Naive thymus-derived CD8-positive, alpha-beta T cell (primary cell): ENCODE data around the gene WBP4. TPM values are rescaled to one million over a fixed set of nuclear protein-coding genes. Genes with fewer than 3 reads are reported as not detected.

Experiments
- ATAC-seq, 2 donors: fragments of 150-1000 bp; cut with Tn5 transposase in 1 of 2; sonication (Bioruptor Pico), chemical (Tn5 transposase) in 1 of 2; 1 replicate in 1 of 2; 2 replicates in 1 of 2; pipeline ENCODE4 v1.10.0; 2021; ENCODE audit warnings: mild to moderate bottlenecking in 2 of 2, moderate library complexity in 2 of 2
- POLR2A ChIA-PET: fragments of 350-600 bp; sonication (Branson Sonifier 250); formaldehyde crosslinking; loops from one replicate; lab custom pipeline; 2021; ENCODE audit warnings: antibody characterized with exemption; lab: Charles Lee
- DNase-seq, 10 donors: peaks; one replicate each; pipeline versions ENCODE4 v3.0.0 to v3.0.0-alpha.2; 2020 to 2022
- H3K27ac Mint-ChIP-seq, 10 donors: one replicate each; pipeline ENCODE4 v1.8.0; 2020 to 2022; ENCODE audit warnings: mild to moderate bottlenecking in 10 of 10, mixed read lengths in 10 of 10, moderate library complexity in 4 of 10, inconsistent platforms in 1 of 10
- H3K27me3 Mint-ChIP-seq, 5 donors: one replicate each; pipeline ENCODE4 v1.8.0; 2021 to 2022; ENCODE audit warnings: mixed read lengths in 5 of 5
- H3K36me3 Mint-ChIP-seq, 3 donors: one replicate each; pipeline ENCODE4 v1.8.0; 2020 to 2022; ENCODE audit warnings: mixed read lengths in 3 of 3, mild to moderate bottlenecking in 2 of 3, inconsistent platforms in 1 of 3
- H3K4me1 Mint-ChIP-seq, 4 donors: one replicate each; pipeline ENCODE4 v1.8.0; 2021 to 2022; ENCODE audit warnings: mixed read lengths in 4 of 4
- H3K4me3 Mint-ChIP-seq, 10 donors: one replicate each; pipeline ENCODE4 v1.8.0; 2020 to 2022; ENCODE audit warnings: mild to moderate bottlenecking in 10 of 10, mixed read lengths in 10 of 10, moderate library complexity in 6 of 10, inconsistent platforms in 1 of 10
- H3K9me3 Mint-ChIP-seq, 9 donors: one replicate each; pipeline ENCODE4 v1.8.0; 2020 to 2022; ENCODE audit warnings: mixed read lengths in 9 of 9, mild to moderate bottlenecking in 3 of 9, inconsistent platforms in 1 of 9, moderate library complexity in 1 of 9
- polyA plus RNA-seq, 3 donors: library from polyadenylated mRNA; unstranded; fragments of 300-500 nt; fragmentation: Illumina TruSeq; gene quantifications; one replicate each; pipeline ENCODE4 v1.2.3, GENCODE V29; 2021
- total RNA-seq, 8 experiments: library from RNA in 2 of 8; stranded (reverse) in 2 of 8; gene quantifications; one replicate each; pipeline ENCODE4 v1.2.3 and lab custom pipeline; 2021 to 2026

Gene WBP4
- total and polyA plus RNA-seq, 5 experiments from 2014 or later = 3.7 to 9.0 (median 4.9) TPM

GRCh38 chr13:41049480-41050440 is 11.5 kb upstream of the WBP4 start:
- ATAC-seq = no peak
- peaks cover 19 to 46% (median 21%) of the 10 kb centered on the region in 4 donors for H3K4me1 Mint-ChIP-seq
- H3K4me3 Mint-ChIP-seq = no peak overlapping the region
- H3K36me3 Mint-ChIP-seq = peaks cover 3 to 5% (median 5%) of the 10 kb centered on the region in 3 donors
- DNase-seq = no peak
- H3K9me3 Mint-ChIP-seq = peaks cover 0 to 7% (median 0%) of the 10 kb centered on the region in 9 donors
- POLR2A ChIA-PET = interaction anchor here (0.6 to 0.7 kb wide), 2 partner anchors 47 to 1012 kb away, joined by 3 to 5 read pairs; no protein-coding TSS in a partner anchor
- H3K27me3 Mint-ChIP-seq = no peaks in the 10 kb centered on the region
- peak overlapping the region in 3 of 10 donors; percentile 10 to 33 (median 21) for H3K27ac Mint-ChIP-seq

DNA sequence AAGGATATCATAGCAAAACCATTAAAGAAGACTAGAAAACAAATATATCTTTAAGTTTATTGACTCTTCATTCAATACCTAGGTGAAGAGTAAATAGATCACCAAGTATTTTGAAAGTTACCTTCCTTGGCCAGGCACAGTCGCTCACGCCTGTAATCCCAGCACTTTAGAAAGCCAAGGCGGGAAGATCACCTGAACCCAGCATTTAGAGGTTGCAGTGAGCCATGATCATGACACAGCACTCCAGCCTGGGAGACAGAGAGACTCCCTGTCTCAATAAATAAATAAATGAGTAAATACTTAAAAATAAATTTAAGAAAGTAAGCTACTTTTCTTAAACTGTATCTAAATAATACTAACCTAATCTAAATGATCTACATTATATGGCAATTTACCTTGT is 8.9 kb upstream of the WBP4 start:
- Mint-ChIP-seq H3K9me3 (peaks cover 0 to 7% (median 0%) of the 10 kb centered on the region in 9 donors), H3K4me3 (no peak overlapping the region), H3K27me3 (no peaks in the 10 kb centered on the region), H3K4me1 (peaks cover 28 to 67% (median 43%) of the 10 kb centered on the region in 4 donors), H3K36me3 (peaks cover 0 to 5% (median 2%) of the 10 kb centered on the region in 3 donors), H3K27ac (no peak overlapping the region)
- no peak for DNase-seq
- no peak for ATAC-seq
- POLR2A ChIA-PET = no interaction called here

DNA sequence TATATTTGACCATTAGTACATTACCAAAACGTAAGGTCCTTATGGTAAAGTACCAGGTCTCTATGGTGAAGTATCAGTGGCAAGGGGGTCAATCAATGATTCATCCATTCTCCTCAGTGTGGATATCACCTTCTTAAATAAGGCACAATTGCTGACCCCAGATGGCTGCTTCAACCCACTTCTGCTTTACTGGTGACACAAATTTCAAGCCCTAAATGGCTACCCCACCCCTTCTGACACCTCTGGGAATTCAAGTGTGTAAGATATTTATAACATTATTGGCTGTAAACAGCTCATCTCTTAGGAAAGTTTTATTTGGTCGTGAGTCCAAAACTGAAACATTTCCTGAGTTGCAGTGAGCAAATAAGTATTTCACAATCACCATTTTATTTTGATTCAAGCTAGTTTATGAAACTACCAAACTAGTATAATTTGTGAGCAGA is 7.9 kb upstream of the WBP4 start:
- Mint-ChIP-seq H3K27me3 (no peaks in the 10 kb centered on the region), H3K4me3 (peak overlapping the region in 1 of 10 donors; percentile 16), H3K9me3 (peaks cover 0 to 6% (median 0%) of the 10 kb centered on the region in 9 donors), H3K27ac (peak overlapping the region in 2 of 10 donors; percentile 22 to 68), H3K36me3 (peaks cover 0 to 5% (median 2%) of the 10 kb centered on the region in 3 donors), H3K4me1 (peaks cover 32 to 77% (median 50%) of the 10 kb centered on the region in 4 donors)
- POLR2A ChIA-PET = interaction anchor here (1.5 kb wide), 1 partner anchor 34 kb away, joined by 3 read pairs; the partner anchor contains the start of gene ELF1
- no peak for ATAC-seq
- peak in 1 of 10 donors; percentile 10 for DNase-seq

DNA sequence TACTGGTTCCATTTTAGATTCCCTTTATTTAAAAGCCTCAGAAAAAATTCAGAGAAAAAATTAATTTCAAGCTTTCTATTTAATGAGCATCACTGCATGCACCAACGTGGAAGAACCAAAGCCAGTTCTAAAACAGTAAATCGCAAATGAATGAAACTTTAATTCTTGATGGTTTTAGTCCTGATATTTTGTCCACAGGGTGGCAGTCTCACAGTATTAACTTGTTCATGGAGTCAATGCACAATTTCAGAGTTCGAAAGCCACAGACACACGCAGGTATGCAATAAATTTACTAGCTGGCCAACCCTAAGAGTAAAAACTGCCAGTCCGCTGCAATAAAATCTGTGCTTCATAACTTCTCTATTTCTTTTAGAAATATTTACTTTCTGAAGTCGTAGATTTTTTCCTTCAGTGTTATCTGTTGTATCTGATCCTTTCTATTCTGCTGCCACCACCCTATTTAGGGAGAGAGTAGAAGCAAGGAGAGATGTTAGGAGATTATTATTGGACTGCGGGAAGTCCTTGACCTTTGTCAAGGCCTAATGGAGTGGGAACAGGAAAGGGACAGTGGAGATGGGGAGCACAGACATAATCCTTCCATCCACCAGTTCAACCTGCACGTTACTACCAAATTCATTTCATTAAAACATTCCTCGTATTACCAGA is 7.0 kb upstream of the WBP4 start:
- Mint-ChIP-seq H3K27ac (peak overlapping the region in 7 of 10 donors; percentile 23 to 89 (median 58)), H3K9me3 (no peaks in the 10 kb centered on the region), H3K4me1 (peaks cover 25 to 78% (median 51%) of the 10 kb centered on the region in 4 donors), H3K27me3 (no peaks in the 10 kb centered on the region), H3K4me3 (peak overlapping the region in 6 of 10 donors; percentile 2 to 47 (median 22)), H3K36me3 (no peaks in the 10 kb centered on the region)
- ATAC-seq = peak; percentile 80 to 85
- POLR2A ChIA-PET = interaction anchor here (0.7 to 1.5 kb wide), 2 partner anchors 35 to 50 kb away, joined by 3 read pairs; partner anchors contain the start of gene ELF1
- peak in 9 of 10 donors; percentile 13 to 65 (median 48) for DNase-seq

DNA sequence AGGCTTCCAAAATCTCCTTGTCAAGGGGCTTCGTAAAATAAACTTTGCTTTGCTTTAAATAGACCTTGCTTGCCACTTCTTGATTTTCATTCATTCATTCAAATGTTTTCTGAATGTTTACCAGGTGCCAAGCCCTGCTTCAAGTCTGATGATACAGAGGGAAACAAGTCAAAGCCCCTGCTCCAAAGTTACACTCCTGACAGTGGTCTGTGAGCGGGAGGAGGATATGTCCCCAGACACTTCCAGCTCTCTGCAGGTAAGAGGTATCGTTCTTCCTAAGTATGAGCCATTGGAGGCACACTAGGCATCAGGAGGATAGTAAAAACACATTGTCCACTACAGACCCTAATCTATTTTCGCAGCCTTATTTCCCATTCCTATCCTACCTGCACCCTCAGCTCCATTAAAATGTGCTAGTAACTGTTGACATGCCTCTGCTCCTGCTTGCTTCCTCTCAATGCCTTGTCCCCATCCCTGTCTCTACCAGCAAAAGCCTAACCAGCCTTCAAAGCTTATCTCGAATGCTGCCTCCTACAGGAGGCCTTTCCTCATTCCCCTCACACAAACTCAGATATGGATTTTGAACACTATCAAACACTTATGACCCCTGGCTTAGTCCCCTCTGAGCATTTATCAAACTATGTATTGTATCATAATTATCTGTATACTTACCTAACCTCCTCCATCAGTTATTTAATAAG is 6.2 kb upstream of the WBP4 start:
- peak overlapping the region in 5 of 10 donors; percentile 3 to 47 (median 14) for H3K4me3 Mint-ChIP-seq
- POLR2A ChIA-PET = interaction anchor here (0.7 to 1.5 kb wide), 2 partner anchors 36 to 50 kb away, joined by 3 read pairs; partner anchors contain the start of gene ELF1

DNA sequence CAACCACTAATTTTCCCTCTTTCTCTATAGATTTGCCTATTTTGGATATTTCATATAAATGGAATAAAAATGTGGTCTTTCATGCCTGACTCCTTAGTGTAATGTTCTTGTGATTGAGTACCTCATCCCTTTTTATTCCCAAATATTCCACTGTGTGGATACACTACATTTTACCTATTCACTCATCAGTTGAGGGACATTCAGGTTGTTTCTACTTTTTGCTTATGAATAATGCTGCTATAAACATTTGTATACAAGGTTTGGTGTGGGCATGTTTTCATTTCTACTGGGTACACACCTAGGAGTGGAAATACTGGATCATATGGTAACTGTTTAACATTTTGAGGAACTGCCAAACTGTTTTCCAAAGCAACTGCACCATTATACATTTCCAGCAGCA is 5.1 kb upstream of the WBP4 start:
- Mint-ChIP-seq H3K27ac (peak overlapping the region in 3 of 10 donors; percentile 3 to 98 (median 65)), H3K27me3 (peaks cover 0 to 10% (median 0%) of the 10 kb centered on the region in 5 donors), H3K36me3 (peaks cover 0 to 4% (median 0%) of the 10 kb centered on the region in 3 donors), H3K9me3 (peaks cover 0 to 9% (median 0%) of the 10 kb centered on the region in 9 donors), H3K4me1 (peaks cover 28 to 76% (median 58%) of the 10 kb centered on the region in 4 donors), H3K4me3 (no peak overlapping the region)
- DNase-seq = no peak
- no peak for ATAC-seq
- POLR2A ChIA-PET = interaction anchor here (1.4 kb wide), 1 partner anchor 82 kb away, joined by 3 read pairs; no protein-coding TSS in a partner anchor

More for the DNA sequence above, 6.2 kb upstream of the WBP4 start:
- H3K27me3 Mint-ChIP-seq = no peaks in the 10 kb centered on the region
- H3K4me1 Mint-ChIP-seq = peaks cover 24 to 77% (median 53%) of the 10 kb centered on the region in 4 donors
- DNase-seq (no peak), ATAC-seq (no peak)
- no peaks in the 10 kb centered on the region for H3K9me3 Mint-ChIP-seq
- H3K36me3 Mint-ChIP-seq = no peaks in the 10 kb centered on the region
- H3K27ac Mint-ChIP-seq = peak overlapping the region in 9 of 10 donors; percentile 0 to 89 (median 39)

DNA sequence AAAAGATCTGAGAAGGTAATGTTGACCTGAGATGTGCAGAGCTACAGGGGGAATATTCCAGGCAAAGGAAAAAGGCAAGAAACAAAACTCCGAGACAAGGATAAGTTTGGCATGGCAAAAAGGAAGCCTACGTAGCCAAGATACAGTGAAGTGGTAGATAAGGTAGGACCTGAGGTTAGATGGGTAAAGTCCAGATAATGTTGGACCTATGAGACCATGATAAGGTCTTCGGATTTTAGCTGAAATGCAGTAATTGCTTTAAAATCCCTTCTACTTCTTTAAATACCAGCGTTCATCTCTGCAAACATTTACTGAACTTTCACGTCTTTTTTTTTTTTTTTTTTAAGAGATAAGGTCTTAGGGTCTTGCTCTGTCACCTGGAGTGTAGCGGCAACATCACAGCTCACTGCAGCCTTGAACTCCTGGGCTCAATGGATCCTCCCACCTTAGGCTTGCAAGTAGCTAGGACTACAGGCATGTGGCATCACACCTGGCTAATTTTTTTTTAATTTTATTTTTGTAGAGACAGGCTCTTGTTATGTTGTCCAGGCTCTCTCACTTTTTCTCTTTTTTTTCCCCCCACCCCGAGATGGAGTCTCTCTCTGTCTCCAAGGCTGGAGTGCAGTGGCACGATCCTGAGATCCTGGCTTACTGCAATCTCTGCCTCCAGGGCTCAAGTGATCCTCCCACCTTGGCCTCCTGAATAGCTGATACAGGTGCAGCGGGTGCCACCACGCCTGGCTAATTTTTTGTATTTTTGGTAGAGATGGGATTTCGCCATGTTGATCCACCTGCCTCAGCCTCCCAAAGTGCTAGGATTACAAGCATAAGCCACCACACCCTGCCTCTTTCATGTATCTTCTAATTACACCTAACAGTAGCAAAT is 4.2 kb upstream of the WBP4 start:
- Mint-ChIP-seq H3K4me3 (peak overlapping the region in 2 of 10 donors; percentile 12 to 60), H3K27me3 (peaks cover 0 to 13% (median 0%) of the 10 kb centered on the region in 5 donors), H3K4me1 (peaks cover 28 to 77% (median 61%) of the 10 kb centered on the region in 4 donors), H3K27ac (peak overlapping the region in 6 of 10 donors; percentile 22 to 98 (median 58)), H3K36me3 (peaks cover 0 to 6% (median 0%) of the 10 kb centered on the region in 3 donors), H3K9me3 (peaks cover 0 to 10% (median 0%) of the 10 kb centered on the region in 9 donors)
- ATAC-seq = no peak
- no peak for DNase-seq
- POLR2A ChIA-PET = interaction anchor here (0.5 to 1.4 kb wide), 2 partner anchors 67 to 83 kb away, joined by 3 to 5 read pairs; no protein-coding TSS in a partner anchor

GRCh38 chr13:41058295-41059070 is 2.8 kb upstream of the WBP4 start:
- peaks cover 29 to 82% (median 70%) of the 10 kb centered on the region in 4 donors for H3K4me1 Mint-ChIP-seq
- peaks cover 0 to 10% (median 0%) of the 10 kb centered on the region in 9 donors for H3K9me3 Mint-ChIP-seq
- DNase-seq (no peak), ATAC-seq (no peak)
- H3K4me3 Mint-ChIP-seq = peak overlapping the region in 9 of 10 donors; percentile 51 to 100 (median 99)
- POLR2A ChIA-PET = interaction anchor here (3.0 to 4.4 kb wide), 2 partner anchors 39 to 45 kb away, joined by 17 to 51 read pairs; partner anchors contain the start of gene ELF1
- H3K27me3 Mint-ChIP-seq = peaks cover 0 to 13% (median 0%) of the 10 kb centered on the region in 5 donors
- peak overlapping the region; percentile 28 to 100 (median 98) for H3K27ac Mint-ChIP-seq
- H3K36me3 Mint-ChIP-seq = peaks cover 0 to 6% (median 0%) of the 10 kb centered on the region in 3 donors

- POLR2A ChIA-PET = interaction anchor here (0.9 to 4.4 kb wide), 9 partner anchors 40 to 271 kb away, joined by 3 to 51 read pairs (median 8); partner anchors contain the start of gene ELF1
- DNase-seq (no peak), ATAC-seq (no peak)
- H3K27ac Mint-ChIP-seq = peak overlapping the region; percentile 85 to 100 (median 99)
- H3K27me3 Mint-ChIP-seq = peaks cover 0 to 13% (median 0%) of the 10 kb centered on the region in 5 donors
- H3K36me3 Mint-ChIP-seq = peaks cover 0 to 6% (median 5%) of the 10 kb centered on the region in 3 donors
- H3K4me1 Mint-ChIP-seq = peaks cover 29 to 79% (median 72%) of the 10 kb centered on the region in 4 donors
- H3K4me3 Mint-ChIP-seq = peak overlapping the region; percentile 95 to 100 (median 100)
- peaks cover 0 to 10% (median 0%) of the 10 kb centered on the region in 9 donors for H3K9me3 Mint-ChIP-seq
These were observed 1.7 kb upstream of the WBP4 start for GRCh38 chr13:41059456-41060081.
